CD4-positive, alpha-beta T cell treated with Interleukin-12 subunit alpha and Interleukin-12 subunit beta, for 1 hour (primary cell): ENCODE measurements around the gene CACTIN.
"Not testable (repeated sequence)": the region's sequence is repeated elsewhere in the genome, so short reads cannot be mapped to it uniquely, and the experiment has no call there.

ENCODE experiments used
- DNase-seq: peaks from one replicate; pipeline ENCODE4 v3.0.0-alpha.2; 2020

Gene CACTIN

DNA sequence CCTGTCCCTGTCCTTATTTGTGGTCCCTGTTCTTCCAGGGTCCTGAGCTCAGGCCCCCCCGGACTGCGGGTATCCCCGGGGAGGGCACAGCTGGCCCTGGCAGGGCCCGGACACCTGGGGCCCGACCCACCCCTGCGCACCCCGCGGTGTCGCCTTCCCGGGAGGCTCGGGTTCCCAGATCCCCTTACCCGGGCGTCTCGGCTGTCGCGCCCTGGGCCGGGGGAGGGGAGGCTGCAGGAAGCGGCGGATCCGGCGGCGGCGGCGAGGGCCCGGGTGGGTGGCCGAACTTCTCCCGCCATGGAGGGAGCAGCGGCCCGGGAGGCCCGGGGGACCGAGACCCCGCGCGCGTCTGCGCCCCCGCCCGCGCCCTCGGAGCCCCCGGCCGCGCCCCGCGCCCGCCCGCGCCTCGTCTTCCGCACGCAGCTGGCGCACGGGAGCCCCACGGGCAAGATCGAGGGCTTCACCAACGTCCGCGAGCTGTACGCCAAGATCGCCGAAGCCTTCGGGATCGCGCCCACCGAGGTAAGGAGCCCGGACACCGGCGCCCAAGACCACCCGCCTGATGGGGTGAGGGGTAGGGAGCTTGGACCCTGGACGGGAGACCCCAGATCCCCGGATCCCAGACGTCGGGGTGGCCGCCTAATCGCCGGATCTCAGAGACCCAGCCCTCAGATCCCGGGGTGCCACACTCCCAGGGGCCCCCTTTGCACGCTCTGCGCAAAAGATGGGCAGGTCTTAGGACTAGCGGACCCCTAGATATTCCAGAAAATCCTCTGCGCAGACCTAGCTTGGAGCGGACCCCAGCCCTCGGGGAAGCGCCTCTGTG is 41.1 kb downstream of the CACTIN start, which contains the start of gene GIPC3:
TSS of gene GIPC3 (plus strand) at position 178 of the 826 bp plus-strand sequence. CDS start at position 298, 120 bp downstream.
- no peak for DNase-seq

DNA sequence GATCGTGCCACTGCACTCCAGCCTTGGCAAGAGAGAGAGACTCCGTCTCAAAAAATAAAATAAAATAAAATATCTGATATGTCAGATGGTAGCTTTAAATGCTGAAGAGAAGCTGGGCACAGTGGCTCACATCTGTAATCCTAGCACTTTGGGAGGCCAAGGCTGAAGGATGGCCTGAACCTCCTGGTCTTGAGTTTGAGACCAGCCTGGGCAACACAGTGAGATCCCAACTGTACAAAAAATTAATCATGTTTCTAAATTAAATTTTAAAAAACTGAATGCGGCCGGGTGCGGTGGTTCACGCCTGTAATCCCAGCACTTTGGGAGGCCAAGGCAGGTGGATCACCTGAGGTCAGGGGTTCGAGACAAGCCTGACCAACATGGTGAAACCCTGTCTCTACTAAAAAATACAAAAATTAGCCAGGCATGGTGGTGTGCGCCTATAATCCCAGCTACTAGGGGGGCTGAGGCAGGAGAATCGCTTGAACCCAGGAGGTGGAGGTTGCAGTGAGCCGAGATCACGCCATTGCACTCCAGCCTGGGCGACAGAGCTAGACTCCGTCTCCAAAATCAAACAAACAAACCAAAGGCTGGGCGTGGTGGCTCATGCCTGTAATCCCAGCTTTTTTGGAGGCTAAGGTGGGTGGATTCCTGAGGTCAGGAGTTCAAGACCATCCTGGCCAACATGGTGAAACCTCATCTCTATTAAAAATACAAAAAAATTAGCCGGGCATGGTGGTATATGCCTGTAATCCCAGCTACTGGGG is 42.4 kb downstream of the CACTIN start:
- not testable (repeated sequence) for DNase-seq

DNA sequence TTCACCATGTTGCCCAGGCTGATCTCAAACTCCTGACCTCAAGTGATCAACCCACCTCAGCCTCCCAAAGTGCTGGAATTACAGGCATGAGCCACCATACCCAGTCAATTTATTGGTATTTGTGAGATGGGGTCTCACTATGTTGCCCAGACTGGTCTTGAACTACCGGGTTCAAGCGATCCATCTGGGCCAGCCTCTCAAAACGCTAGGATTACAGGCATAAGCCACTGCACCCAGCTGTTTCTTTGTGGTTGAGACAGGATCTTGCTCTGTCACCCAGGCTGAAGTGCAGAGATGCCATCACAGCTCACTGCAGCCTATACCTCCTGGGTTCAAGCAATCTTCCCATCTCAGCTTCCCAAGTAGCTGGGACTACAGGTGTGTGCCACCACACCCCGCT is 44.8 kb downstream of the CACTIN start:
- DNase-seq = not testable (repeated sequence)

DNA sequence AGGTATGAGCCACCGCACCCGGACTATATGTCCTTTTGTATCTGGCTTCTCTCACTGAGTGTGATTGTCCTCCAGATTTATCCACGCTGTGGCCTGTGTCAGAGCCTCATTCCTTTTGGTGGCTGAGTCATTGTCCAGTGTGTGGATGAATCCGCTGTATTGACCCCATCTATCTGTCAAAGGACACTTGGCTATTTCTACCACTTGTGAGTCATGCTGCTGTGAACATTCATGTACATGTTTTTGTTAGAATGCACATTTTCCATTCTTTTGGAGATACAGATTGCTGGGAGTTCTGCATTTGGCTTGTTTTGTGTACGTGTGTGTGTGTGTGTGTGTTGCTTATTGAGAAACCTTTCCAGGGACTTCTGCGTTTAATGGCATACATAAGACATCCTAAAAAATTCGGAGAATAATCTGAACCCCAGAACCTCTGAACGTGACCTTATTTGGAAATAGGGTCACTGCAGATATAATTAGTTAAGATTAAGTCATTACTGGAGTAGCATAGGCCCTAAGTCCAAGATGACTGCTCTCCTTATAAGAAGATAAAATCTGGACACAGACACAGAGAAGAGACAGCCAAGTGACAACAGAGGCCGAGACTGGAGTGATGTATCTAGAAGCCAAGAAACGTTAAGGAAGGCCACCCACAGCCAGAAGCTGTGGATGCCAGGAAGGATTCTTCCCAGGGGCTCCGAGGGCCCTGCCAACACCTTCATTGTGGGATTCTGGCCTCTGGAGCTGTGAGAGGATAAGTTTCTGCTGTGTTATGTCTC is 46.2 kb downstream of the CACTIN start:
- no peak for DNase-seq

DNA sequence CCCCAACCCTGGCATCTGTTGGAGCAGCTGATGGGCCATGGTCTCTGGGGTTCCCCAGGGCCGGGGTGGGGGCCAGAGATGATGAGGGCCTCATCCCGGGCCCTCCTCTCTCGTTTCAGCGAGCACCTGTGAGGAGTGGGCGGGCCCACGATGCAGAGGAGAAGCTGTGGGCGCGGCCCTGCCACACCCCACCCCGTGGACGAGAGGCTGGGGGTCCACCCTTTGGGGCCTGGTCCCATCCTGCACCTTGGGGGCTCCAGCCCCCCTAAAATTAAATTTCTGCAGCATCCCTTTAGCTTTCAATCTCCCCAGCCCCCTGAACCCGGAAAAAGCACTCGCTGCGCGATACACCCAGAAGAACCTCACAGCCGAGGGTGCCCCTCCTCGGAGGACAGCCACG is 48.2 kb downstream of the CACTIN start:
- no peak for DNase-seq

DNA sequence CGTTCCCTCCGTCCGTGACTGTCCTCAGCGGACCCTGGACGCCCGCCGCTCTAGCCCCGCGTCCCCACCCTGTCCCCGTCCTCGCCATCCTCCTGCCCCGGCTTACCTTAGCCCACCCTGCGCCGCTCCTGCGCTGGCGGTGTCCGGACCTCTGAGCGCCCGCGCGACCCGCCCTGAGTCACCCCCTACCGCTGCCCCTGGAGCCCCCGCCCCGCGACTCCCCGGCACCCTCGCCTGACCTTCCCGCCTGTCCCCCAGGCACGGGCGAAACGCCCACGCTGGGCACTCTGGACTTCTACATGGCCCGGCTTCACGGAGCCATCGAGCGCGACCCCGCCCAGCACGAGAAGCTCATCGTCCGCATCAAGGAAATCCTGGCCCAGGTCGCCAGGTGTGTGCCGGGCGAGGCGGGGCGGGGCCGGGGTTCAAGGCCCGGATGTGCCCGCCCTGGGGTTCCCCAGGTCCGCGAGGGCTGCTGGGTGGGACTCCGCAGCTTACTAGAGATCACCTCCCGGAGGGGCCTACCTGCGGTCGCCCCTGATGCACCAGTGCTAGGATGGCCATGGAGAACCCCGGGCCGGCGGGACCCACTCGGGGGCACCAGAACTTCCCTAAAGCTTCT is 48.8 kb downstream of the CACTIN start:
- DNase-seq = no peak

DNA sequence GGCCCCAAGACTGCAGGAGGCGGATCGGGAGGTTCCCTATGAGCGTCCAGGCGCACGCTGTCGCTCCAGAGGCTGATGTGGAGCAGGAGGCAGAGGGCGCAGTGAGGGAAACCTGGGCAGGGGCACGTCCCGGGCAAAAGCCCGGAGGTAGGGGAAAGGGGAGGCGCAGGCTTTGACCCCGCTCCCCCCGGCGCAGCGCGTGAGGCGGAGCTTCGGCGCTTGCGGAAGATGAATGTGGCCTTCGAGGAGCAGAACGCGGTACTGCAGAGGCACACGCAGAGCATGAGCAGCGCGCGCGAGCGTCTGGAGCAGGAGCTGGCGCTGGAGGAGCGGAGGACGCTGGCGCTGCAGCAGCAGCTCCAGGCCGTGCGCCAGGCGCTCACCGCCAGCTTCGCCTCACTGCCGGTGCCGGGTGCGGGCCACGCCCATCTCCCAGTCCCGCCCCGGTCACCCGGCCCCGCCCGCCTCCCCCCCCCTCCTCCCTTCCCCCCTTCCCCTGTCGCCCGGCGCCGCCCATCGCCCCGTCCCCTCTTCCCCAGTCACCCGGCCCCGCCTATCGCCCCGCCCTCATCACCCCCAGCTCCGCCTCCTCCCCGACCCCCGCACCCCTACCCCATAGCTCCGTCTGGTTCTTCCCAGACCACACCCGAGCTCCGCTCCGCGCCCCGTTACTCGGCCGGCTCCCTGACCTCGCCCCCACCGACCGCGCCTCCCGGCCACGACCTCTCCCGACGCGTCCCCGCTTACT is 49.7 kb downstream of the CACTIN start:
- DNase-seq = no peak

DNA sequence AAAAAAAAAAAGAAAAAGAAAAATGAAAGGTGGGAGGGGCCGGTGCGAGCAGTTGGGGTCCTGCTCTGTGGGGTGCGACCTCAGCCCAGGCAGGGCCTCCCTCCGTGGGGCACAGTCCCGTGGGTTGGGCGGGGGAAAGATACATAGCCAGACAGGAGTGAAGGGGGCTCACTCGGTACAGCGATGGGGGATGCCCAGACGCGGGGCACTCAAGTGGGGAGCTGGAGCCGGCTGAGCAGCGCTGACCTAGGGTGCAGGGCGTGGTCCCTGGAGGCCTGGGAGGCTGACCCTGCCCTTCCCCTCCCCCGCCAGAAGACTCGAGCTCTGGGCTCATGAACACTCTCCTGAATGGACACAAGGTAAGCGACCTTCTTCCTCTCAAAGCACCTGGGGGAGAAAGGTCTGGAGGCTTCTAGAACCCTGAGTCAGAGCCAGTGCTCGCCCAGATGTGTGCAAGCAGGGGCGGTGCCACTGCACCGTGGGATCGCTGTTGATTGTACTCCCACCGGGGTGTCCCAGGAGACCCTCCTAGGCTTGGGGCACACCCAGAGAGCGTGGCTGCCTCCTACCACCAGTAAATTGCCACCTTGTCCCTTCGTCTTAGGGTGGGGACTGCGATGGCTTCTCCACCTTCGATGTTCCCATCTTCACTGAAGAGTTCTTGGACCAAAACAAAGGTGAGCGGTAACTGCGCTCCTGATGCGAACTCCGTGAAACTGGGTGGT is 50.5 kb downstream of the CACTIN start:
- no peak for DNase-seq

DNA sequence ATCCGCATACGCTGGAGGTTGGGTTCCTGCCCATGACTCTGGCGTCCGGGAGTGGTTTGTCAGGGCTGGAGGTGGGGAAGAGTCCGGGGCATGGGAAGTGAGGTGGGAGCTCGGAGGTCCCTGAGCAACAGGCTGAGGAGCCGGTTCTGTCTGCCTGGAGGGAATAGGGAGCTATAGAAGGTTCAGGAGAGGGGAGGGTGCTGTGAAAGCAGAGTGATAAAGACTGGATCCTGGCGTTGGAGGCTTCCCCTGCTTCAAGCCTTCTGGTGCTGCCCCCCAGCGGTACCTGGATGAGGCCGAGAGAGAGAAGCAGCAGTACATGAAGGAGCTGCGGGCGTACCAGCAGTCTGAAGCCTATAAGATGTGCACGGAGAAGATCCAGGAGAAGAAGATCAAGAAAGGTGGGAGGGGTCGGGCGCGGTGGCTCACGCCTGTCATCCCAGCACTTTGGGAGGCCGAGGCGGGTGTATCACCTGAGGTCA is 51.3 kb downstream of the CACTIN start:
- DNase-seq = peak; percentile 27

DNA sequence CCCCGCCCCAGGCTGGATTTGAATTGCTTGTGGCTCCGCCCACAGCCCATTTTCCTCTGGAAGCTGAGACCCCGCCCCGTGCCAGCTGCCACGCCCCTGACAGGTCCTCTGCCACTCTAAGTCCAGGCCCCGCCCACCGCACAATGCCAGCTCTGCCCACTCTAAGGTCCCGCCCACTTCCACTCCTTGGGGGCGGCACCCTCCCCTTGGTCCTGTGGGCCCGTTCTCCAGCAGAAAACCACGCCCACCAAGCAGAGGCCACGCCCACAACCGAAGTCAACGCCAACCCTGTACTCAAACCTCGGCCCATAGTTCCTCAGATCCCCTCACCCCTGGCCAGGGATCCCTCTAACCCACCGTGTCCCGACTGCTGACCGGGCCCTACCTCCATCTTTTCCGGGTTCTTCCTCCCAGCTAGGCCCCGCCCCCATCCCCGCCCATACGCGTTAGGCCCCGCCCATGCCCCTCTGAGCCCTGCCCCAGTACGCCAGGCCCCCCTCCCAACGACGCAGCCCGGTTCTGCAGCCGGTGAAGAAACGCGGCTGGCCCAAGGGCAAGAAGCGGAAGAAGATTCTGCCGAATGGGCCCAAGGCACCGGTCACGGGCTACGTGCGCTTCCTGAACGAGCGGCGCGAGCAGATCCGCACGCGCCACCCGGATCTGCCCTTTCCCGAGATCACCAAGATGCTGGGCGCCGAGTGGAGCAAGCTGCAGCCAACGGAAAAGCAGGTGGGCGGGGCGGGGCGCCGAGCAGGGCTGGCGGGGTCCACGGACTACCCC is 52.5 kb downstream of the CACTIN start:
- peak; percentile 88 for DNase-seq

DNA sequence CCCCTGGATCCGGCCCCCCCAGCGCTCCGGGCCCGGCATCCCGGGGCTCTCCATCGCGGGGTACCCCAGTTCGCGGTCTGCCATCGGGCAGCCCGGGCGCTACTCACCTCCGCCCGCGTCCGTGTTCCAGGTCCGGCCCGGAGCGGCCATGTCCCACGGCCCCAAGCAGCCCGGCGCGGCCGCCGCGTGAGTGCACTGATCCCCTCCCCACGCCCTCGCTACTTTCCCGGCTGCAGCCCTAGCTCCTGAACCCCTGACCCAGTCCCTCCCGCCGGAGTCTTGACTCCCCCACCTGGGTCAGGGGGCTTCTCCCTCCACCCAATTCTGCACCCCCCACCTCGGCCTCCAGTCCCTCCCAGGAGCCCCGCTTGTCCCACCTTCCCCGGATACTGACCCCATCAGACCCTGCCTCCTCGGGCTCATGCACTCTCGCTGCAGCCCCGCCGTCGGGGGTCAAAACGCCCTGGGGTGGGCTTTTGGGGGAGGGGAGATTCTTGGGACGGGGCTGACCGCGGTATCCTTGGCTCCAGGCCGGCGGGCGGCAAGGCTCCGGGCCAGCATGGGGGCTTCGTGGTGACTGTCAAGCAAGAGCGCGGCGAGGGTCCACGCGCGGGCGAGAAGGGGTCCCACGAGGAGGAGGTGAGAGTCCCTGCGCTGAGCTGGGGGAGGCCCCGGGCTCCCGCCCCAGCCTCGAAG is 53.3 kb downstream of the CACTIN start:
- no peak for DNase-seq

DNA sequence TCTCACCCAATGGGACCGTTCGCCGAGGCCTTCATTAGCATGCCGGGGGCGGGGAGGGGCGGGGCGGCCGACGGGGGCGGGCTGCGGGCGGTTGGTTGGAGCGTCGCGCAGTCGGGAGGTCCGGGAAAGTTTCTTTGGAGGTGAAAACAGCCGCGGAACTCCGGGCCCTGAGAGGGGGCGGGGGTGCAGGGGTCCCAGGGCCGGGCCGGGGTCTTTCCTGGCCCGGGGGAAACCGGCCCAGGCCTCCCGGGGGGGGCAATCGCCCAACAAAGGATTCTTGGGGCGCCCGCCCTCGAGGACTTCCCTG is 53.8 kb downstream of the CACTIN start, which contains the start of gene HMG20B:
TSS of gene HMG20B (plus strand) at position 90 of the 307 bp plus-strand sequence. CDS start 366 bp downstream, outside the sequence.
- DNase-seq = no peak

DNA sequence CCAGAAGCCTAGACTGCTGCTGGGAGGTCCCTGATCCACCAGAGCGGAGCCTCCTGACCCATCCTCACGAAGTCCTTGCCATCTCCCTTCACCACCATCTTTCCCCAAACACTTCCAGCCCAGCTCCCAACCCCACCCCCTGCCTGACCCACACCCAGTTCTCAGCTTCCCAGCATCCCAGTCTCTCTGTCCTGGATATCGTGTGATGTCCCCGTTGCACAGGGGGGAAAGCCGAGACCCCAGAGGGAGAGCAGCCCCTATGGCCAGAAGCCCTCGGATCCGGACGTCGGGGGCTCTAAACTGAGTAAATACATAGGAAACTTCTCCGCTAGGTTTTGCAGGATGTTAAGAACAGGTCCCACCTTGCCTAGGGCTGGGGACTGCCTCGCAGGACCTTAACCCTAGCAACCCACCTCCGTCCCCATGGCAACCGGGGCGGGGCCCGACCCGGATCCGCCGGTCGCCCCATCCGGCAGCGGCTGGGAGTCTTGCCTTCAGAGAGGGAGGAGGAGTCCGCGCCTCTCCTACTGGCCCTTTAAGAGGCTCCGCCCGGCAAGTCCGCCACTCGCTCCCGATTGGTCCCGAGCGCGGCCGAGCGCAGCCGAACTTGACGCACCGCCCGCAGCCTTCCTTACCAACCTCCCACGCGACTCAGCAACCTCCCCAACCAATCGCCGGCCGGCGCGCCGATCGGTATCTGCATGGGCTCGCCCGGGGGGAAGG is 54.3 kb downstream of the CACTIN start:
- peak; percentile 100 for DNase-seq

DNA sequence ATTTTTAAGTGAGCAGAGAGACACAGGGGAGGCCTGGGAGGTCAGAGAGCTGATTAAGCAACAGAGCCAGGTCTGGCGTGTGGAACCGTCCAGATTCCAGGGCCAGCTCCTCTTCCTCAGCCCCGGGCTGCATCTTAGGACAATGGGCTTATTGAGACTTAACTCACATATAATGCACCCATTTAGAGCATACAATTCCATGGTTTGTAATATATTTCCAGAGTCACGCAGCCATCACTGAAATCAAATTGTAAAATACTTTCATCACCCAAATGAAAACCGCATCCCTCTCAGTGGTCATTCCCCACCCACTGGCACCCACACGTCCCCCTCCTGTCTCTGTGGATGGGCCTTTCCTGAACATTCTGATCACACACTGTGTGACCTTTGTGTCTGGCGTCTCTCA is 56.0 kb downstream of the CACTIN start:
- no peak for DNase-seq

DNA sequence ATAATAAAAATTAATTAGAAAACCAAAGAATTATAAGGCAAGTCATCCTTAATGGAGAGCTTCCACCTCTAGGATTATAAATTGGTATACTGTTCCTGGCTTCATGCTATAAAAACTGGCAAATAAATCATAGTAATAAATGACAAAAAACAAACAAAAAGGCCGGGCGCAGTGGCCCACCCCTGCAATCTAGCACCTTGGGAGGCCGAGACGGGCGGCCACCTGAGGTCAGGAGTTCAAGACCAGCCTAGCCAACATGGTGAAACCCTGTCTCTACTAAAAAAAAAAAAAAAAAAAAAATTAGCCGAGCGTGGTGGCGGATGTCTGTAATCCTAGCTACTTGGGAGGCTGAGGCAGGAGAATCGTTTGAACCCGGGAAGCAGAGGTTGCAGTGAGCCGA is 56.5 kb downstream of the CACTIN start:
- not testable (repeated sequence) for DNase-seq

DNA sequence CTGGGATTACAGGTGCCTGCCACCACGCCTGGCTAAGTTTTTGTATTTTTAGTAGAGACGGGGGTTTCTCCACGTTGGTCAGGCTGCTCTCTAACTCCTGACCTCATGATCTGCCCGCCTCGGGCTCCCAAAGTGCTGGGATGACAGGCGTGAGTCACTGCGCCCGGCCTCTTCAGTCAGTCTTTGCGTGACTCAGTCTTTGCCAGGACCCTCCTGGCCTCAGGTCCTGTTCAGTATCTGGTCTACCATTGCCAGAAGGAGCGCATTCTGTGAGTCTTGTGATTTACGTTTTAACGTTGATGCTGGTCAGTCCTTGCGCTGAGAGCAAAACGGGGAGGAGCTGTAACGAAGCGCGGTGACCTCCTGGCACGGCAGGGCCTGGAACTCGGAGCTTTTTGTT is 61.5 kb downstream of the CACTIN start:
- no peak for DNase-seq

DNA sequence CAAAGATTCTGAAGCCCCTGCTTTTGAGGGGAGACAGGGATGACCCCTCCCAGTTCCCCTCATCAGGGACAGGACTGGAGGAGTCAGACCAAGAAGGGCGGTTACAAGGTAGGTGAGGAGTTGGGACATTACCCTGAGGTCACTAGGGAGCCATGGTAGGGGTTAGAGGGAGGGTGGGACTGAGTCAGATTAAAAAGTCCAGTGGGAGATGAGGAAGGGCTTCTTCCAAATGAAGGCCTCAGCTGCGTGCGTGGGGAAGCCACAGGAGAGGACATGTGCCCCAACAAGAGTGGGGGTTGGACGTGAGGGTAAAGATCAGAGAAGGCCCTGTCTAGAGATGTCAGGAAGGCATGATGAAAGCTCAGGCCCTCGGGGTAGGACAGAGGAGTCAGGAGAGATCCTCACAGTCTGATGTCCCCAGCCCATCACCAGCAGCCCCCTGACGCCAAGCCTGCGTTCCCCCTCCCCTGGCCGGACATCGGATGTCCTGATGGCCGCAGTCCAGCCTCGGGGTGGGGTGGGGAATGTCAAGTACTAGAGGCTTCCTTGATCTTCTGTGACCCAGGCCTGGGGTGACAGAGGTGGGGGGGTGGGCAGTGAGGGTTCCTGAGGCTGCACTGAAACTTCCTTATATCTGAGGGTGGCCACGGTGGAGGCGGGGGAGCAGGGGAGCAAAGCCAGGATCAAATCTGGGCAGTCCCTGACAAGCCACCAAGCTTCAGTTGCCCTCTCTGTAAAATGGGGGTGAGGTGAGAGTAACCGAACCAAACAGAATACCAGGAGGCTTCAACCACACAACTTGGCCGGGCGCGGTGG is 62.7 kb downstream of the CACTIN start:
- DNase-seq = no peak
